ENCODE results near the gene LPAR1.

LPAR1 gene

GRCh38 chr9:111068771-111069170 is 30.5 kb upstream of the LPAR1 start:
- in situ Hi-C loops (cut with MboI; ENCODE audit: low sequenced_read_pairs, unreplicated experiment) = no loop called here
- no peak for DNase-seq (ENCODE audit: low spot score)
- TF ChIP-seq, protein P1, sequence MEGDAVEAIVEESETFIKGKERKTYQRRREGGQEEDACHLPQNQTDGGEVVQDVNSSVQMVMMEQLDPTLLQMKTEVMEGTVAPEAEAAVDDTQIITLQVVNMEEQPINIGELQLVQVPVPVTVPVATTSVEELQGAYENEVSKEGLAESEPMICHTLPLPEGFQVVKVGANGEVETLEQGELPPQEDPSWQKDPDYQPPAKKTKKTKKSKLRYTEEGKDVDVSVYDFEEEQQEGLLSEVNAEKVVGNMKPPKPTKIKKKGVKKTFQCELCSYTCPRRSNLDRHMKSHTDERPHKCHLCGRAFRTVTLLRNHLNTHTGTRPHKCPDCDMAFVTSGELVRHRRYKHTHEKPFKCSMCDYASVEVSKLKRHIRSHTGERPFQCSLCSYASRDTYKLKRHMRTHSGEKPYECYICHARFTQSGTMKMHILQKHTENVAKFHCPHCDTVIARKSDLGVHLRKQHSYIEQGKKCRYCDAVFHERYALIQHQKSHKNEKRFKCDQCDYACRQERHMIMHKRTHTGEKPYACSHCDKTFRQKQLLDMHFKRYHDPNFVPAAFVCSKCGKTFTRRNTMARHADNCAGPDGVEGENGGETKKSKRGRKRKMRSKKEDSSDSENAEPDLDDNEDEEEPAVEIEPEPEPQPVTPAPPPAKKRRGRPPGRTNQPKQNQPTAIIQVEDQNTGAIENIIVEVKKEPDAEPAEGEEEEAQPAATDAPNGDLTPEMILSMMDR (IDR thresholded peaks at IDR 0.05; ENCODE audit: borderline replicate concordance, control extremely low read depth, extremely low read depth, insufficient read depth, missing control alignments) = no peak

GRCh38 chr9:111068383-111068730 is 30.1 kb upstream of the LPAR1 start:
- no peak for DNase-seq (ENCODE audit: low spot score)
- TF ChIP-seq, protein P1 (IDR thresholded peaks at IDR 0.05; ENCODE audit: borderline replicate concordance, control extremely low read depth, extremely low read depth, insufficient read depth, missing control alignments) = no peak
- in situ Hi-C loops (cut with MboI; ENCODE audit: low sequenced_read_pairs, unreplicated experiment) = no loop called here

DNA sequence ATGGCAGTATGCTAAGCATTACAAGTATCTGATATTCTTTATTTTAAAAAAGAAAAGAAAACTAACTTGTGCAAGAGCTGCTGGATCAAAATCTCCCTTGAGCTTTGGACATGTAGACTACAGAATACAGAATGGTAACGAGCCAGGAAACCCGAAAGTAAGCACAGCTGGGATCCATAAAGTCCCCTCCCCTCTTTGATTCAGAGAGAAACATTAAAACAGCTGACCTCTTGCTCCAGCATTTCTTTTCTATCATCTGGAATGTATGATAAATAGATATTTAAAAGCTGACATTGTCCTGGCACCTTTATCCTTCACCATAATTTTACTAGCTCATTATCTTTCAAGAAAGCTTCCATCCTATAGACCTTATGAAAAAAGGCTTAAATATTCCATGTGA is 28.2 kb upstream of the LPAR1 start:
- no peak for DNase-seq (ENCODE audit: low spot score)
- in situ Hi-C loops (cut with MboI; ENCODE audit: low sequenced_read_pairs, unreplicated experiment) = no loop called here
- TF ChIP-seq, protein P1 (IDR thresholded peaks at IDR 0.05; ENCODE audit: borderline replicate concordance, control extremely low read depth, extremely low read depth, insufficient read depth, missing control alignments) = no peak

GRCh38 chr9:111065414-111065813 is 27.1 kb upstream of the LPAR1 start:
- TF ChIP-seq, protein P1 (IDR thresholded peaks at IDR 0.05; ENCODE audit: borderline replicate concordance, control extremely low read depth, extremely low read depth, insufficient read depth, missing control alignments) = no peak
- in situ Hi-C loops (cut with MboI; ENCODE audit: low sequenced_read_pairs, unreplicated experiment) = no loop called here
- DNase-seq (ENCODE audit: low spot score) = peak; percentile 18

DNA sequence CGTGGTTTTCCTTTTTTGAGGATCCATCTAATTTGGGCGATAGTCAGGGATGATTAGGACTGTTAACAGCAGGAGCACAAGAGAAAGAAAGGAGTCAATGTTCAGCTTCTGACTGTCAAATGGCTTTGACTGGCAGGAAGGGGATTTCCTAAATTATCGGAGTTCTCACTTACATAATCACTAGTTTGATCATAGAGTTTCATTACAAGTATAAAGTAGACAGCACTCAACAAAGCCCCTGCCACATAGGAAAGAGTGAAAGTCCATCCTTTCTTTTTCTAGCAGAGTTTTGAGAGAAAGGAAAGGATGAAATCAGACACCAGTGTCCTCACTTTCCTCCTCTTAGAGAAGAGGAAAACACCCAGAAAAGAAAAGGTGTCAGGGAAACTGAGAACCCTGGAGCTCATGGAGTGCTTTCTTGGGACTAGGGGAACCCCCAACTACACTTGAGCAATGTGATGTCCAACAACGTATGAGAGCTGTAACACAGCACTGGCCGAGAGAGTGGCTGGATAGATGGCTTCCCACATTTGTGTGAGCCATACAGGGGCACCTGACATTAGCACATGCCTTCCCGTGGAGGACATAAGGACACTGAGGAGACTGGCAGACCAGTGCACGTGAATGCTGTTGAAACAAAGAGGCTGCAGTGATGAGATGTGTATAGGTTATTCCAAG is 26.0 kb upstream of the LPAR1 start:
- in situ Hi-C loops (cut with MboI; ENCODE audit: low sequenced_read_pairs, unreplicated experiment) = no loop called here
- peak; percentile 53 for DNase-seq (ENCODE audit: low spot score)
- TF ChIP-seq, protein P1 (IDR thresholded peaks at IDR 0.05; ENCODE audit: borderline replicate concordance, control extremely low read depth, extremely low read depth, insufficient read depth, missing control alignments) = no peak

- TF ChIP-seq, protein P1 (IDR thresholded peaks at IDR 0.05; ENCODE audit: borderline replicate concordance, control extremely low read depth, extremely low read depth, insufficient read depth, missing control alignments) = no peak
- in situ Hi-C loops (cut with MboI; ENCODE audit: low sequenced_read_pairs, unreplicated experiment) = no loop called here
- no peak for DNase-seq (ENCODE audit: low spot score)
These were observed 25.1 kb upstream of the LPAR1 start for GRCh38 chr9:111063332-111063731.
